Neuron (in vitro differentiated cells): ENCODE results near the gene TFCP2L1.

ENCODE experiments used
- H2AFZ ChIP-seq: one replicate; pipeline ENCODE4 v1.6.1; 2013; ENCODE audit warnings: low read depth, mild to moderate bottlenecking, inconsistent platforms, low read length, moderate library complexity
- H3K27me3 ChIP-seq: one replicate; pipeline ENCODE4 v1.6.1; 2013; ENCODE audit warnings: low read length; ENCODE audit not compliant: insufficient read depth
- H3K36me3 ChIP-seq: one replicate; pipeline ENCODE4 v1.6.1; 2013; ENCODE audit warnings: low read length; ENCODE audit not compliant: insufficient read depth
- H3K4me1 ChIP-seq: one replicate; pipeline ENCODE4 v1.6.1; 2013; ENCODE audit warnings: low read length; ENCODE audit not compliant: insufficient read depth
- H3K4me3 ChIP-seq: 2 replicates; pipeline ENCODE4 v1.5.1; 2013; ENCODE audit warnings: mild to moderate bottlenecking, low read length, moderate library complexity
- H3K9me3 ChIP-seq: one replicate; pipeline ENCODE4 v1.6.1; 2013; ENCODE audit warnings: low read length

Gene TFCP2L1

GRCh38 chr2:121185571-121186074, 99.4 kb downstream of the TFCP2L1 start:
- no peaks in the 10 kb centered on the region for H3K9me3 ChIP-seq
- H3K27me3 ChIP-seq, result no peaks in the 10 kb centered on the region
- no peak overlapping the region for H3K4me3 ChIP-seq
- H2AFZ ChIP-seq, result no peak overlapping the region
- H3K4me1 ChIP-seq, result no peaks in the 10 kb centered on the region
- H3K36me3 ChIP-seq, result no peaks in the 10 kb centered on the region

- no peak overlapping the region for H3K4me3 ChIP-seq
These were observed 99.9 kb downstream of the TFCP2L1 start for GRCh38 chr2:121185111-121185510.

GRCh38 chr2:121184248-121184862, 100.6 kb downstream of the TFCP2L1 start:
- H3K9me3 ChIP-seq, result no peaks in the 10 kb centered on the region
- H3K4me3 ChIP-seq, result no peak overlapping the region
- H3K27me3 ChIP-seq, result no peaks in the 10 kb centered on the region
- no peaks in the 10 kb centered on the region for H3K4me1 ChIP-seq
- H3K36me3 ChIP-seq, result no peaks in the 10 kb centered on the region
- no peak overlapping the region for H2AFZ ChIP-seq

More at GRCh38 chr2:121185111-121185510, 99.9 kb downstream of the TFCP2L1 start:
- H2AFZ ChIP-seq, result no peak overlapping the region
- H3K9me3 ChIP-seq, result no peaks in the 10 kb centered on the region
- H3K4me1 ChIP-seq, result no peaks in the 10 kb centered on the region
- H3K27me3 ChIP-seq, result no peaks in the 10 kb centered on the region
- no peaks in the 10 kb centered on the region for H3K36me3 ChIP-seq

- Histone ChIP-seq H3K36me3 (no peaks in the 10 kb centered on the region), H3K9me3 (no peaks in the 10 kb centered on the region), H3K27me3 (no peaks in the 10 kb centered on the region), H3K4me1 (no peaks in the 10 kb centered on the region), H2AFZ (no peak overlapping the region), H3K4me3 (no peak overlapping the region)
These were observed 102.5 kb downstream of the TFCP2L1 start for GRCh38 chr2:121182520-121182919.

- no peaks in the 10 kb centered on the region for H3K9me3 ChIP-seq
- H3K27me3 ChIP-seq, result peaks cover 3% of the 10 kb centered on the region
- H3K36me3 ChIP-seq, result no peaks in the 10 kb centered on the region
- H3K4me3 ChIP-seq, result no peak overlapping the region
- H3K4me1 ChIP-seq, result no peaks in the 10 kb centered on the region
- no peak overlapping the region for H2AFZ ChIP-seq
These were observed 105.5 kb downstream of the TFCP2L1 start for GRCh38 chr2:121179467-121179866.

GRCh38 chr2:121178730-121179129, 106.3 kb downstream of the TFCP2L1 start:
- Histone ChIP-seq H3K4me3 (no peak overlapping the region), H3K36me3 (no peaks in the 10 kb centered on the region), H3K27me3 (peaks cover 3% of the 10 kb centered on the region), H3K4me1 (no peaks in the 10 kb centered on the region), H2AFZ (no peak overlapping the region), H3K9me3 (no peaks in the 10 kb centered on the region)

- Histone ChIP-seq H3K9me3 (no peaks in the 10 kb centered on the region), H3K4me1 (no peaks in the 10 kb centered on the region), H3K36me3 (no peaks in the 10 kb centered on the region), H3K27me3 (peaks cover 3% of the 10 kb centered on the region), H3K4me3 (no peak overlapping the region), H2AFZ (no peak overlapping the region)
These were observed 107.1 kb downstream of the TFCP2L1 start for GRCh38 chr2:121177896-121178295.

GRCh38 chr2:121175326-121175725, 109.7 kb downstream of the TFCP2L1 start:
- no peaks in the 10 kb centered on the region for H3K36me3 ChIP-seq
- peaks cover 3% of the 10 kb centered on the region for H3K27me3 ChIP-seq
- H2AFZ ChIP-seq, result no peak overlapping the region
- H3K9me3 ChIP-seq, result peaks cover 1% of the 10 kb centered on the region
- H3K4me1 ChIP-seq, result no peaks in the 10 kb centered on the region
- no peak overlapping the region for H3K4me3 ChIP-seq

- Histone ChIP-seq H3K9me3 (peaks cover 2% of the 10 kb centered on the region), H3K27me3 (peaks cover 3% of the 10 kb centered on the region), H3K36me3 (no peaks in the 10 kb centered on the region), H3K4me3 (no peak overlapping the region), H3K4me1 (no peaks in the 10 kb centered on the region), H2AFZ (no peak overlapping the region)
These were observed 111.2 kb downstream of the TFCP2L1 start for GRCh38 chr2:121173806-121174205.

- no peaks in the 10 kb centered on the region for H3K4me1 ChIP-seq
- H3K9me3 ChIP-seq, result peaks cover 2% of the 10 kb centered on the region
- no peaks in the 10 kb centered on the region for H3K36me3 ChIP-seq
These were observed 111.9 kb downstream of the TFCP2L1 start for GRCh38 chr2:121173112-121173511.

GRCh38 chr2:121172456-121172855, 112.5 kb downstream of the TFCP2L1 start:
- H3K36me3 ChIP-seq, result no peaks in the 10 kb centered on the region
- peaks cover 5% of the 10 kb centered on the region for H3K27me3 ChIP-seq
- H3K9me3 ChIP-seq, result peaks cover 2% of the 10 kb centered on the region
- H3K4me3 ChIP-seq, result no peak overlapping the region
- no peak overlapping the region for H2AFZ ChIP-seq
- no peaks in the 10 kb centered on the region for H3K4me1 ChIP-seq

More at GRCh38 chr2:121173112-121173511, 111.9 kb downstream of the TFCP2L1 start:
- no peak overlapping the region for H3K4me3 ChIP-seq
- no peak overlapping the region for H2AFZ ChIP-seq
- peaks cover 3% of the 10 kb centered on the region for H3K27me3 ChIP-seq

GRCh38 chr2:121171625-121172119, 113.3 kb downstream of the TFCP2L1 start:
- no peak overlapping the region for H3K4me3 ChIP-seq
- H3K4me1 ChIP-seq, result no peaks in the 10 kb centered on the region
- H3K27me3 ChIP-seq, result peaks cover 6% of the 10 kb centered on the region
- no peaks in the 10 kb centered on the region for H3K36me3 ChIP-seq
- no peak overlapping the region for H2AFZ ChIP-seq
- peaks cover 2% of the 10 kb centered on the region for H3K9me3 ChIP-seq

GRCh38 chr2:121170577-121170976, 114.4 kb downstream of the TFCP2L1 start:
- Histone ChIP-seq H3K36me3 (no peaks in the 10 kb centered on the region), H3K4me1 (no peaks in the 10 kb centered on the region), H3K9me3 (peaks cover 2% of the 10 kb centered on the region), H3K4me3 (no peak overlapping the region), H2AFZ (no peak overlapping the region), H3K27me3 (peaks cover 6% of the 10 kb centered on the region)

- Histone ChIP-seq H3K27me3 (peaks cover 4% of the 10 kb centered on the region), H3K36me3 (no peaks in the 10 kb centered on the region), H3K4me3 (no peak overlapping the region), H3K4me1 (no peaks in the 10 kb centered on the region), H3K9me3 (peaks cover 2% of the 10 kb centered on the region), H2AFZ (no peak overlapping the region)
These were observed 117.6 kb downstream of the TFCP2L1 start for GRCh38 chr2:121167411-121167810.
